Activated T-helper 1 cell treated with anti-CD3 and anti-CD28 coated beads, Interleukin-12 subunit alpha, Interleukin-12 subunit beta, Interleukin-2, Interleukin-4 antibody, amounts not matched to agents 30 ng/mL and 10 ng/mL and 1 ng/mL, durations not matched to agents 14 hours and 24 hours and 36 hours (primary cell): ENCODE results near the gene USP10. TPM values are rescaled to one million over a fixed set of nuclear protein-coding genes. Genes with fewer than 3 reads are reported as not detected.

Experiments
- DNase-seq: peaks from one replicate; pipeline ENCODE4 v3.0.0; 2021; ENCODE audit warnings: low spot score
- H3K27ac Mint-ChIP-seq: one replicate; pipeline ENCODE4 v1.8.0; 2021; ENCODE audit warnings: mild to moderate bottlenecking, mixed read lengths
- H3K27me3 Mint-ChIP-seq: one replicate; pipeline ENCODE4 v1.8.0; 2022; ENCODE audit warnings: mild to moderate bottlenecking, moderate library complexity, mixed read lengths; ENCODE audit not compliant: insufficient read depth
- H3K36me3 Mint-ChIP-seq: one replicate; pipeline ENCODE4 v1.8.0; 2021; ENCODE audit warnings: low read depth, mixed read lengths
- H3K4me1 Mint-ChIP-seq: one replicate; pipeline ENCODE4 v1.8.0; 2021; ENCODE audit warnings: low read depth, mixed read lengths
- H3K4me3 Mint-ChIP-seq: one replicate; pipeline ENCODE4 v1.8.0; 2021; ENCODE audit warnings: mild to moderate bottlenecking, moderate library complexity, mixed read lengths
- H3K9me3 Mint-ChIP-seq: one replicate; pipeline ENCODE4 v1.8.0; 2021; ENCODE audit warnings: mixed read lengths
- intact Hi-C: fragments of 100-400 bp; cut with micrococcal nuclease; formaldehyde crosslinking; loops from one replicate; pipeline ENCODE4 v1.15.1; 2024
- total RNA-seq: library from RNA; stranded (reverse); gene quantifications from 2 replicates; pipeline ENCODE4 v1.2.3, GENCODE V29; 2022

Gene USP10, protein sequence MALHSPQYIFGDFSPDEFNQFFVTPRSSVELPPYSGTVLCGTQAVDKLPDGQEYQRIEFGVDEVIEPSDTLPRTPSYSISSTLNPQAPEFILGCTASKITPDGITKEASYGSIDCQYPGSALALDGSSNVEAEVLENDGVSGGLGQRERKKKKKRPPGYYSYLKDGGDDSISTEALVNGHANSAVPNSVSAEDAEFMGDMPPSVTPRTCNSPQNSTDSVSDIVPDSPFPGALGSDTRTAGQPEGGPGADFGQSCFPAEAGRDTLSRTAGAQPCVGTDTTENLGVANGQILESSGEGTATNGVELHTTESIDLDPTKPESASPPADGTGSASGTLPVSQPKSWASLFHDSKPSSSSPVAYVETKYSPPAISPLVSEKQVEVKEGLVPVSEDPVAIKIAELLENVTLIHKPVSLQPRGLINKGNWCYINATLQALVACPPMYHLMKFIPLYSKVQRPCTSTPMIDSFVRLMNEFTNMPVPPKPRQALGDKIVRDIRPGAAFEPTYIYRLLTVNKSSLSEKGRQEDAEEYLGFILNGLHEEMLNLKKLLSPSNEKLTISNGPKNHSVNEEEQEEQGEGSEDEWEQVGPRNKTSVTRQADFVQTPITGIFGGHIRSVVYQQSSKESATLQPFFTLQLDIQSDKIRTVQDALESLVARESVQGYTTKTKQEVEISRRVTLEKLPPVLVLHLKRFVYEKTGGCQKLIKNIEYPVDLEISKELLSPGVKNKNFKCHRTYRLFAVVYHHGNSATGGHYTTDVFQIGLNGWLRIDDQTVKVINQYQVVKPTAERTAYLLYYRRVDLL
- 153 and 159 TPM in 2 replicates for total RNA-seq

GRCh38 chr16:84699712-84700445 is at the start of gene USP10:
Gene USP10 (plus strand): TSS chr16:84700000. CDS start chr16:84700091, 91 bp downstream.
- Mint-ChIP-seq H3K4me3 (peak within 1 kb of the TSS; percentile 99), H3K9me3 (no peaks in the 10 kb centered on the region), H3K27me3 (peaks cover 4% of the 10 kb centered on the region), H3K36me3 (peaks cover 8% of the 10 kb centered on the region), H3K4me1 (peaks cover 38% of the 10 kb centered on the region), H3K27ac (peak within 1 kb of the TSS; percentile 96)
- intact Hi-C loops, result loop anchor here (1.0 to 5.0 kb wide), 6 partner anchors 24 to 194 kb away; partner anchors contain the start of gene KLHL36
- peak; percentile 84 for DNase-seq

- intact Hi-C loops, result no loop called here
- Mint-ChIP-seq H3K9me3 (peaks cover 4% of the 10 kb centered on the region), H3K4me1 (peaks cover 61% of the 10 kb centered on the region)
Measured at GRCh38 chr16:84650062-84650991, 49.5 kb upstream of the USP10 start.

DNA sequence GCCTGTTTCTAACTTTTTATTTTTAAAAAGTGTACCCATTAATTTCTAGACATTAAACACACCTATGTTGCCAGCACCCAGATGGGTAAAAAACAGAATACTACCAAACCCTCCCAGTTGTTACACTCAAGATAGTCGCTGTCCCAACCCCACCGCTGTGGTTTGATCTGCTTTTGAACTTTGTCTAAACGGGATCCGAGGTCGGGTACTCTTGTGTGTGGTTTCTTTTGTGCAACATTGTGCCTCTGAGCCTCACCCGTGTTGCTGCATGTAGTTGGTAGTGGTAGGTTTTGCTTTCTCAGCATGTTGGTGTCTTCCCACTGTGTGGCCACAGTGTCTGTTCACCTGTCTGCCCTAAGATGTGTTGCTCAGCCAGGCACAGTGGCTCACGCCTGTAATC is 47.2 kb upstream of the USP10 start:
- H3K36me3 Mint-ChIP-seq, result peaks cover 43% of the 10 kb centered on the region
- H3K4me3 Mint-ChIP-seq, result peak overlapping the region; percentile 21
- intact Hi-C loops, result no loop called here

More at GRCh38 chr16:84650062-84650991, 49.5 kb upstream of the USP10 start:
- DNase-seq, result no peak
- peaks cover 41% of the 10 kb centered on the region for H3K36me3 Mint-ChIP-seq
- H3K27me3 Mint-ChIP-seq, result peaks cover 7% of the 10 kb centered on the region
- H3K27ac Mint-ChIP-seq, result peak overlapping the region; percentile 70
- H3K4me3 Mint-ChIP-seq, result peak overlapping the region; percentile 70

GRCh38 chr16:84654238-84654637 is 45.6 kb upstream of the USP10 start:
- no peak overlapping the region for H3K27ac Mint-ChIP-seq
- peaks cover 50% of the 10 kb centered on the region for H3K36me3 Mint-ChIP-seq
- no peak for DNase-seq
- H3K4me3 Mint-ChIP-seq, result no peak overlapping the region
- peaks cover 4% of the 10 kb centered on the region for H3K9me3 Mint-ChIP-seq
- no peaks in the 10 kb centered on the region for H3K27me3 Mint-ChIP-seq
- peaks cover 64% of the 10 kb centered on the region for H3K4me1 Mint-ChIP-seq
- intact Hi-C loops, result no loop called here

More for the DNA sequence above, 47.2 kb upstream of the USP10 start:
- DNase-seq, result peak; percentile 39
- H3K27me3 Mint-ChIP-seq, result peaks cover 2% of the 10 kb centered on the region
- H3K4me1 Mint-ChIP-seq, result peaks cover 72% of the 10 kb centered on the region
- peak overlapping the region; percentile 52 for H3K27ac Mint-ChIP-seq
- peaks cover 4% of the 10 kb centered on the region for H3K9me3 Mint-ChIP-seq

DNA sequence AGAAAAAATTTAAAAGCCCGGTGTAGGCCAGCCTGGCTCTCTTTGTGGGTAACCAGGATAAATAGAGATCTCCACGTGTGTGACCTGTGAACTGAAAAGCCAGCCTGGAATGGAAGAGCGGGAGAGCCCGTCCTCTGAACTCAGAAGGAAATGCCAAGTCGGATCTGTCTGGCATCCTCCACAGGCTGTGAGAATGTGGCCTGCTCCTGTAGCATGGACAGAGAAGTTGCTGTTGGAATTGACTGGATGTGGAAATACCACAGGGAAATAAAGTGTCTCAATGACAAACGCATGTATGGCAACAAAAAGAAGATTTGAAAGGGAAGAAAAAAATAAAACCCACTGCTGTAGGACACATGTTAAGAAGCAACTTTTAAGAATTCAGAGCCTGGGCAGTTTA is 44.8 kb upstream of the USP10 start:
- intact Hi-C loops, result no loop called here
- no peak overlapping the region for H3K27ac Mint-ChIP-seq

DNA sequence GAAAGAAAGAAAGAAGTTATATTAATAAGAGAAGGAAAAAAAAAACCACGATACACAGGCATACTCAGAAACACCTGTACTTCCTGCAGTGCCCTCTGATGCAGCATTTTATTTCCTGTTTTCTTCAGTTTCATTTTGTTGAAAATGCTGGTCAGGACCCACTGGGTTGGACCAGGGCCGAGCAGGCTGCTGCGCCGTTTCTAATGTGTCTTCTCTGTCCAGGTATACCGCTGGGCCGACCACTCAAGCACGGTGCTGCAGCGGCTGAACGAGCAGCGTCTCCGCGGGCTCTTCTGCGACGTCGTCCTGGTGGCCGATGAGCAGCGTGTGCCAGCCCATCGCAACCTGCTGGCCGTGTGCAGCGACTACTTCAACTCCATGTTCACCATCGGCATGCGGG is 43.2 kb upstream of the USP10 start:
- no peaks in the 10 kb centered on the region for H3K27me3 Mint-ChIP-seq
- no peak overlapping the region for H3K4me3 Mint-ChIP-seq
- peaks cover 40% of the 10 kb centered on the region for H3K4me1 Mint-ChIP-seq
- DNase-seq, result no peak
- intact Hi-C loops, result no loop called here
- H3K27ac Mint-ChIP-seq, result peak overlapping the region; percentile 52
- H3K9me3 Mint-ChIP-seq, result no peaks in the 10 kb centered on the region
- peaks cover 43% of the 10 kb centered on the region for H3K36me3 Mint-ChIP-seq

More for the DNA sequence above, 44.8 kb upstream of the USP10 start:
- Mint-ChIP-seq H3K4me1 (peaks cover 56% of the 10 kb centered on the region), H3K4me3 (no peak overlapping the region), H3K27me3 (no peaks in the 10 kb centered on the region), H3K9me3 (peaks cover 4% of the 10 kb centered on the region), H3K36me3 (peaks cover 52% of the 10 kb centered on the region)
- DNase-seq, result no peak

- no peak for DNase-seq
- Mint-ChIP-seq H3K4me3 (no peak overlapping the region), H3K9me3 (no peaks in the 10 kb centered on the region), H3K27me3 (no peaks in the 10 kb centered on the region), H3K36me3 (peaks cover 46% of the 10 kb centered on the region), H3K27ac (no peak overlapping the region), H3K4me1 (peaks cover 33% of the 10 kb centered on the region)
- intact Hi-C loops, result no loop called here
Measured at GRCh38 chr16:84657229-84657837, 42.5 kb upstream of the USP10 start.

DNA sequence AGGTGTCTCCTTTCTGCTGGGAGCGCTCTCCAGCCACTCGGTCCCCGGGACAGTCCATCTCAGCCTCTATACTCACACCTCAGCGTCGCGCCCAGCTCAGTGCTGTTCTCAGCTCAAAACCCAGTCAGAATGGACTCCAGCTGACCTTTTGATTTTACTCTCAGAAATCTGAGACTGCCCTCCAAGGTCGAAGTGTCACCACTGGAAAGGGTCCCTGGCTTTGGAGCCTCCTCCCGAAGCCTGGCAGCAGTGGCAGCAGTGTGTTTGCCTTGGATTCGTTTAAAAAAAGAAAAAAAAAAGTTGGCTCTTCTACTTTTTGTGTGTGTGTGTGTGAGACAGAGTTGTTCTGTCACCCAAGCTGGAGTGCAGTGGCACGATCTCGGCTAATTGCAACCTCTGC is 41.1 kb upstream of the USP10 start:
- Mint-ChIP-seq H3K36me3 (peaks cover 48% of the 10 kb centered on the region), H3K4me3 (no peak overlapping the region)
- intact Hi-C loops, result no loop called here

DNA sequence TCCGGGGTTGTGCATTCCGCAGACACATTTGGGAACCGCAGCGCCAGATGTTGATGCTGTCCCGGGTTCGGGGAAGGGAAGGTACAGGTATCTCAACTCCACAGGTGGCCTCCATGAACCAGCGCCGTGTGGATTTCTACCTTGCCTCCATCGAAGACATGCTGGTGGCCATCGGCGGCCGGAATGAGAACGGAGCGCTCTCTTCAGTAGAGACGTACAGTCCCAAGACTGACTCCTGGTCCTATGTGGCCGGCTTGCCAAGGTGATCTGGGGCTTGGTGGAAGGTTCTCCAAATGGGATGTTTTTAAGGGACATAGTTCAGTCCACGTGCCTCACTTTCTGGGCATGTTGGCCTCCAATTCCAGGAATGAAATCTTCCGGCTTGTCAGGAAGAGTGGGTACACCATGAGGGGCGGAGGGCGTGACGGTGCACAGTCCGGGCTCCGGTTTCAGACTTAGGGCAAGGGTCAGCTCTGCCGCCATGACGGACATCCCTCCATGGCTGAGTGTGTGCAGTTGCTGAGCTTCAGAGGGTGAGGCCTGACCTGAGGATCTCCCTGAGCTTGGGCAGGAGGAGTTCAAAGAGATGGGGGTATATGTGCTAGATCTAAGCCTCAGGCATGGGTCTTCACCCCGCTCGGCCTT is 40.0 kb upstream of the USP10 start:
- Mint-ChIP-seq H3K4me1 (peaks cover 17% of the 10 kb centered on the region), H3K27me3 (no peaks in the 10 kb centered on the region), H3K27ac (no peak overlapping the region), H3K36me3 (peaks cover 52% of the 10 kb centered on the region), H3K9me3 (no peaks in the 10 kb centered on the region), H3K4me3 (no peak overlapping the region)
- DNase-seq, result no peak
- intact Hi-C loops, result no loop called here

More for the DNA sequence above, 41.1 kb upstream of the USP10 start:
- H3K4me1 Mint-ChIP-seq, result peaks cover 22% of the 10 kb centered on the region
- DNase-seq, result no peak
- H3K9me3 Mint-ChIP-seq, result no peaks in the 10 kb centered on the region
- no peak overlapping the region for H3K27ac Mint-ChIP-seq
- no peaks in the 10 kb centered on the region for H3K27me3 Mint-ChIP-seq

GRCh38 chr16:84660973-84661372 is 38.8 kb upstream of the USP10 start:
- no peak overlapping the region for H3K27ac Mint-ChIP-seq
- no peaks in the 10 kb centered on the region for H3K9me3 Mint-ChIP-seq
- H3K36me3 Mint-ChIP-seq, result peaks cover 49% of the 10 kb centered on the region
- intact Hi-C loops, result no loop called here
- no peak for DNase-seq
- H3K4me1 Mint-ChIP-seq, result peaks cover 10% of the 10 kb centered on the region
- H3K4me3 Mint-ChIP-seq, result no peak overlapping the region
- H3K27me3 Mint-ChIP-seq, result no peaks in the 10 kb centered on the region

DNA sequence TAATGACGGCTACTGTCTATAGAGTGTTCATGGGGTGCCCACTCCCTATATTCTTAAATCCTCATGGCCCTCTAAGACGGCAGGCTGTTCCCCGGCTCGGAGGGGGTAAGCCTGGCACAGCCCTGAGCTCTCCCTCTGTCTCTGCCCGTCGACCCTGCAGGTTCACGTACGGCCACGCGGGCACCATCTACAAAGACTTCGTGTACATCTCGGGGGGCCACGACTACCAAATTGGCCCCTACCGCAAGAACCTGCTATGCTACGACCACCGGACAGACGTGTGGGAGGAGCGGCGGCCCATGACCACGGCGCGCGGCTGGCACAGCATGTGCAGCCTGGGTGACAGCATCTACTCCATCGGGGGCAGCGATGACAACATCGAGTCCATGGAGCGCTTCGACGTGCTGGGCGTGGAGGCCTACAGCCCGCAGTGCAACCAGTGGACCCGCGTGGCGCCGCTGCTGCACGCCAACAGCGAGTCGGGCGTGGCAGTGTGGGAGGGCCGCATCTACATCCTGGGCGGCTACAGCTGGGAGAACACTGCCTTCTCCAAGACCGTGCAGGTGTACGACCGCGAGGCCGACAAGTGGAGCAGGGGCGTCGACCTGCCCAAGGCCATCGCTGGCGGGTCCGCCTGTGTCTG is 38.3 kb upstream of the USP10 start:
- Mint-ChIP-seq H3K27me3 (no peaks in the 10 kb centered on the region), H3K4me3 (no peak overlapping the region), H3K9me3 (no peaks in the 10 kb centered on the region), H3K4me1 (peaks cover 4% of the 10 kb centered on the region), H3K27ac (no peak overlapping the region), H3K36me3 (peaks cover 52% of the 10 kb centered on the region)
- intact Hi-C loops, result no loop called here
- DNase-seq, result no peak
